Mucosa of rectum (tissue), 2 donors: ENCODE data around the gene NOX4.
"Not testable (repeated sequence)": the region's sequence is repeated elsewhere in the genome, so short reads cannot be mapped to it uniquely, and the experiment has no call there.

Source experiments
- H3K27ac ChIP-seq, 2 donors: one replicate each; pipeline ENCODE4 v1.7.0; 2013; ENCODE audit warnings: inconsistent platforms in 2 of 2, low read depth in 2 of 2, low read length in 2 of 2
- H3K27me3 ChIP-seq, 2 donors: one replicate each; pipeline ENCODE4 v1.7.0; 2013; ENCODE audit warnings: low read length in 2 of 2; ENCODE audit not compliant: control insufficient read depth in 2 of 2, insufficient read depth in 2 of 2
- H3K36me3 ChIP-seq, 2 donors: one replicate each; pipeline ENCODE4 v1.7.0; 2013; ENCODE audit warnings: low read length in 2 of 2; ENCODE audit not compliant: control insufficient read depth in 2 of 2, insufficient read depth in 2 of 2
- H3K4me1 ChIP-seq, 2 donors: one replicate each; pipeline ENCODE4 v1.7.0; 2013; ENCODE audit warnings: low read length in 2 of 2, mild to moderate bottlenecking in 1 of 2; ENCODE audit not compliant: control insufficient read depth in 2 of 2, insufficient read depth in 2 of 2
- H3K4me3 ChIP-seq, 2 donors: one replicate each; pipeline ENCODE4 v1.7.0; 2013; ENCODE audit warnings: low read length in 2 of 2
- H3K9ac ChIP-seq, 2 donors: one replicate each; pipeline ENCODE4 v1.7.0; 2013; ENCODE audit warnings: low read length in 2 of 2, low read depth in 1 of 2, mild to moderate bottlenecking in 1 of 2
- H3K9me3 ChIP-seq, 2 donors: one replicate each; pipeline ENCODE4 v1.7.0; 2013; ENCODE audit warnings: low read length in 2 of 2; ENCODE audit not compliant: control insufficient read depth in 2 of 2
- donor health status: healthy.
- donor health status: Normal muscosa, but diverticular disease.

Gene NOX4

GRCh38 chr11:89437317-89437716, 53.9 kb downstream of the NOX4 start:
- Histone ChIP-seq H3K9me3 (no peaks in the 10 kb centered on the region), H3K36me3 (no peaks in the 10 kb centered on the region), H3K4me3 (no peak overlapping the region), H3K27me3 (no peaks in the 10 kb centered on the region), H3K4me1 (no peaks in the 10 kb centered on the region), H3K9ac (no peak overlapping the region), H3K27ac (no peak overlapping the region)

- Histone ChIP-seq H3K27ac (no peak overlapping the region), H3K27me3 (no peaks in the 10 kb centered on the region), H3K4me1 (no peaks in the 10 kb centered on the region), H3K9me3 (no peaks in the 10 kb centered on the region), H3K9ac (no peak overlapping the region), H3K4me3 (no peak overlapping the region), H3K36me3 (no peaks in the 10 kb centered on the region)
Observed at GRCh38 chr11:89436071-89436470, 55.1 kb downstream of the NOX4 start.

GRCh38 chr11:89433278-89433677, 57.9 kb downstream of the NOX4 start:
- Histone ChIP-seq H3K4me1 (no peaks in the 10 kb centered on the region), H3K36me3 (no peaks in the 10 kb centered on the region), H3K9ac (no peak overlapping the region), H3K27me3 (no peaks in the 10 kb centered on the region), H3K27ac (no peak overlapping the region), H3K4me3 (no peak overlapping the region), H3K9me3 (no peaks in the 10 kb centered on the region)

- not testable (repeated sequence) for H3K27ac ChIP-seq, H3K36me3 ChIP-seq, H3K4me1 ChIP-seq, H3K9ac ChIP-seq, H3K27me3 ChIP-seq, H3K4me3 ChIP-seq, H3K9me3 ChIP-seq
Observed at GRCh38 chr11:89432182-89432581, 59.0 kb downstream of the NOX4 start.

- H3K4me1 ChIP-seq, H3K27ac ChIP-seq, H3K9me3 ChIP-seq, H3K36me3 ChIP-seq, H3K9ac ChIP-seq, H3K27me3 ChIP-seq, H3K4me3 ChIP-seq: not testable (repeated sequence)
Observed at GRCh38 chr11:89426501-89426900, 64.7 kb downstream of the NOX4 start.

GRCh38 chr11:89421718-89422117, 69.5 kb downstream of the NOX4 start:
- no peak overlapping the region for H3K4me3 ChIP-seq
- no peaks in the 10 kb centered on the region for H3K4me1 ChIP-seq
- H3K27ac ChIP-seq, result no peak overlapping the region
- H3K36me3 ChIP-seq, result no peaks in the 10 kb centered on the region
- no peak overlapping the region for H3K9ac ChIP-seq
- no peaks in the 10 kb centered on the region for H3K9me3 ChIP-seq
- H3K27me3 ChIP-seq, result no peaks in the 10 kb centered on the region

- no peak overlapping the region for H3K27ac ChIP-seq
Observed at GRCh38 chr11:89420981-89421380, 70.2 kb downstream of the NOX4 start.

GRCh38 chr11:89416961-89417360, 74.2 kb downstream of the NOX4 start:
- Histone ChIP-seq H3K36me3 (no peaks in the 10 kb centered on the region), H3K27ac (no peak overlapping the region), H3K4me1 (no peaks in the 10 kb centered on the region), H3K27me3 (no peaks in the 10 kb centered on the region), H3K9ac (no peak overlapping the region), H3K9me3 (no peaks in the 10 kb centered on the region), H3K4me3 (no peak overlapping the region)

More at GRCh38 chr11:89420981-89421380, 70.2 kb downstream of the NOX4 start:
- H3K27me3 ChIP-seq, result no peaks in the 10 kb centered on the region
- H3K4me3 ChIP-seq, result no peak overlapping the region
- no peaks in the 10 kb centered on the region for H3K4me1 ChIP-seq
- no peaks in the 10 kb centered on the region for H3K36me3 ChIP-seq
- H3K9me3 ChIP-seq, result no peaks in the 10 kb centered on the region
- no peak overlapping the region for H3K9ac ChIP-seq

- H3K4me3 ChIP-seq, H3K27me3 ChIP-seq, H3K9ac ChIP-seq, H3K27ac ChIP-seq, H3K4me1 ChIP-seq, H3K9me3 ChIP-seq, H3K36me3 ChIP-seq: not testable (repeated sequence)
Observed at GRCh38 chr11:89411112-89411511, 80.1 kb downstream of the NOX4 start.

GRCh38 chr11:89410666-89411065, 80.5 kb downstream of the NOX4 start:
- not testable (repeated sequence) for H3K27me3 ChIP-seq, H3K9ac ChIP-seq, H3K27ac ChIP-seq, H3K9me3 ChIP-seq, H3K4me3 ChIP-seq, H3K4me1 ChIP-seq, H3K36me3 ChIP-seq

GRCh38 chr11:89408441-89408840, 82.7 kb downstream of the NOX4 start:
- H3K4me3 ChIP-seq, H3K36me3 ChIP-seq, H3K9ac ChIP-seq, H3K9me3 ChIP-seq, H3K27me3 ChIP-seq, H3K4me1 ChIP-seq, H3K27ac ChIP-seq: not testable (repeated sequence)
